ENCODE measurements around the gene PSD2. TPM values are rescaled to one million over a fixed set of nuclear protein-coding genes. Genes with fewer than 3 reads are reported as not detected.

Gene PSD2
- total RNA-seq, 1 donor from 2014 or later, result not detected

DNA sequence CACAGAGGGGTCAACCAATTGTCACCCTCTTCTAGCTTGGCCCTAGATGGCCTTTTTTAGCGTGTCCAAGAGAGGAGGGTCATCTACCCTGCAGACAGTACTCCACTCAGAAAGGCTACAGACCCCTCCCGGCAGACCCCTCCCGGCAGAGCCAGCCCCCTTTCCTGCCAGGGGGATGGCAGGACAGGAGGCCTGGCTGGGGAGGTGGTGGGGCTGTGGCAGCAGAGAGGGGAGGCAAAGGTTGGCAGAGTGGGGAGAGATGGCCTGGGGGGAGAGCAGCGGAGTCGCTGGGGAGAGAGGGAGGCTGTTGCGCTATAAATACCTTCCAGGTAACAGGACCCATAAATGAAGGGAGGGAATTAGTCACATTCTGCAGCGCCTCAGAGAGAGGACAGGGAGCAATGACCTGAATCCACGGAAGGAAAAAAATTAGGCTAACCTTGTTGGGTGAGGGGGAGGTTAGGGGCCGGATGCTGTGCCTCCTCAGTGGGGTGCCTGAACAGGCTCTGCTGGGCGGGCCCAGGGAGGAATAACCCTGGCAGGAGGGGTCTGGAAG, 32.9 kb upstream of the PSD2 start:
- DNase-seq (ENCODE audit: missing footprints), result no peak
- ATAC-seq, result no peak
- intact Hi-C loops (cut with DNase I), result no loop called here

DNA sequence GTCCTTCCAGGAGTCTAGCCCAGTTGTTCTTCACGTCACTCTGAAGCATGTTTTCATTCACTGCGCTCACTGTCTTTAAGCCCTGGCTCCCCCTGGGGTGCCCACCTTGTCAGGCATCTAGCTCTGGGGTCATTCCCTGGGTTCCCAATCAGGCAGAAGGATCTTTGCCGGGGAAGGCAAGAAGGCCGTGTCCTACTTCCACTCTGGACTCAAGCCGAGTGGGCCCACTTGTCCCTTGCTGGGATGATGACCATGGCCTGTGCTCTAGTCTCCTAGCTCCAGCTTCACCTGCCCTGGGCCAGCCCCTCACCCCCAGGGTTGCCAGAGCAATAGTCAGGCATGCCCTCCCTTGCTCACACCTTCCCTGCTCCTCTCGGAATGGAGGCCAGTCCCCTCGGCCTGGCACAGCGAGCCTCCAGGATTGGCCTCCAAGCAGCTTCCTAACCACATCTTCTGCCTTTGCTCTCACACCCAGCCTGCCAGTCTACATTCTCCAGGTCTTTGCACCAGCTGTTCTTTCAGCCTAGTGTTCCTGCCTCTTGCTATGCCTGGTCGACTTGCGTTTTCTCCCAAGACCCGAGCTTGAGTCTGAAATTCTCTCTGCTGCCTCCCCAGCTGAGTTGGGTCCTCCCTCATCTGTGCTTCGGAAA, 32.2 kb upstream of the PSD2 start:
- DNase-seq (ENCODE audit: missing footprints) (no peak), ATAC-seq (no peak)
- intact Hi-C loops (cut with DNase I), result no loop called here

DNA sequence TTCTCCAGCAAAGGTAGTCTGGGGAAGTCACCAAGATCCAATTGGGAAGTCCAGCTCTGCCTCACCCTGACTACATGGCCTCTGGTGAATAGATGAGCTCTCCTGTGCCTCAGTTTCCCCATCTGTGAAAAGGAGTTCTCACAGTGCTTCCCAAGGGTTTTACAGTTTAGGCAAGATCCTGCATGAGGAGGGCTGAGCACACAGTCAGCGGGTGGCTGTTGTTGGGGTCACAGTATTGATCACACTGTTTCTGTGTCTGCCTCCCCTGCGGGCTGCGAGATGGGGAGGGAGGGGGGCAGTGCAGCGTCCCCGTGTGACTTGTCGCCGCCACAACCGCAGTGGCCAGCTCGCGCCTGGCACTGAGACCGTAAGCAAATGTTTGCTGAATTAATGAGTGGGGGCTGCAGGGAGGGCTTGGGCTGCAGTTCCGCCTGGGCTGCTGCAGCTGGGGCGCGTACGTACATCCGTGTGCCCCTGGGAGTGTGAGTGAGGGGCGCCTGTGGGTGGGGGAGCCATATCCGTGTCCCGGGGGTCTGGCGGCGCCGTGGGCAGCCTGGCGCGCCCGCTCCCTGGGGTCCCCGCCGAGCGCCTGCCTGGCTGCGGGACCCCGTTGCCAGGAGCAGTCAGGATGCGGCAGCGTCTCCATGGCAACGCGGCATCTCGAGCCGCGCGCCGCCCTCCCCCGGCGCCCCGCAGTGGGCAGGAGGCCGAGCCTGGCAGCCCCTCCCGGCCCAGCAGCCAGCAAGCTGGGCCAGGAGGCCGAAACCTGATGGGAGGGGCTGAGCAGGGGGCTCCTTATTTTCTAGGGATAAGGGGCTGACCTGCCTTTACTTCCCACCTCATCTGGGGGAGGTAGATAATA, 31.4 kb upstream of the PSD2 start:
- intact Hi-C loops (cut with DNase I), result no loop called here
- no peak for ATAC-seq
- DNase-seq (ENCODE audit: missing footprints), result no peak

DNA sequence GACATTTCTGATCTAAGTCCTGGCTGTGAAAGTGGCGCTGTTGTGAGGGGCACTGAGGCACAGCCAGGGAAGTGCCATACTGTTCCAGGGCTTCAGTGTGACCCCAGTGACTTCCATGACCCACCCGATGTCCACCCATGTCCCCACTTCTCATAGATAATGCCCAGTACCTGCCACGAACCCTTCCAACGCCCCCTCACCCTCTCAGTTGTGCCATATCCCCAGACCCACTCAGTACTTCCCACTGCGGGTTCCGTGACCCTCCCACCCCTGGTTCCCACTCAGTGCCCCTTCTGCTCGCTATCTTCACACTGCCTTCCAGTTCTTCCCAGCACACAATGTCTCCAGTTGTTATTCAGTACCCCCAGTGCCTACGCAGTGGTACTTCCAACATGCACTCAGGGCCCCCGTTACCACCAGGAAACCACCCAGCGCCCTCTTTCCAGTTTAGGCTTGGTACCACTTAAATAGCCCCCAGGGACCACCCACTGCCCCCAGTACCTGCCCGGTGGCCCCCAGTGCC, 30.7 kb upstream of the PSD2 start:
- ATAC-seq (no peak), DNase-seq (ENCODE audit: missing footprints) (no peak)
- intact Hi-C loops (cut with DNase I), result loop anchor here (1.0 to 5.0 kb wide), 3 partner anchors 53 to 130 kb away; no protein-coding TSS in a partner anchor

DNA sequence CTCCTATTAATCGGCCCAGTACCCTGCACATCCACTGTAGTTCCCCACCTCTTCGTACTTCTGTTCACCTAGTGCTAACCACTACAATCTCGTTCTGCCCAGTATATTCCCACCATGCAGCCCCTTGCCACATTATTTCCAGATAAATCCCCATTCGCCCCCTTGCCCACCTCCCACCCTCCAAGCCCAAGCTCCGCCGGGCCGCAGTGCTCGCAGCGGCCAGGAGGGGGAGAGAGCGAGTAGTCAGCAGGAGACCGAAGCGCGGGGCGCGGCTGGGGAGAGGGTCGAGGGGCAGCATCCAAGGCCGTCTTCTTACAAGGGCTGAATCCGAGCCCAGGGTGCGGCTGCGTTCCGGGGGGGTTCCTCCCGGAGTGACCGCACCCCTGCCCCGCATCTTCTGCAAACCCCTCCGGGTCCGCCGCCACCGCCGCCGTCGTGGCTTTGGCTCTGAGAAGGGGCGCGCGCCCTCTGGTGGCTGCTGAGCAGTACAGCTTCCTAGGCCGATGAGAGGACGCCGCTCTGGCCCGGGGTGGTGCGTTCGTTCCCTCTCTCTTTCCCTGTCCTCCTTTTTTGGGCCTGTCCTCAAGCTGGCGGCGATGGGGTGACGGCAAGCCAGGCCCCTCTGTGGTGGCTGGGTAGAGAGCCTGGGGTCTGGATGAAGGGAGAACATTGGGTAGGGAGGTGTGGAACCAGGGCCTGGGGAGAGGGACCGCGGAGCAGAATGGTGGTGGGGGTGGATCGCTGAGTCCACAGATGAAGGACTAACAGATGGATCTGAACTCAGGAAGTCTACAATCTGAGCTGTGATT, 30.0 kb upstream of the PSD2 start:
- ATAC-seq, result peak; percentile 88
- DNase-seq (ENCODE audit: missing footprints), result peak; percentile 94
- intact Hi-C loops (cut with DNase I), result loop anchor here (1.0 to 5.0 kb wide), 3 partner anchors 53 to 130 kb away; no protein-coding TSS in a partner anchor

DNA sequence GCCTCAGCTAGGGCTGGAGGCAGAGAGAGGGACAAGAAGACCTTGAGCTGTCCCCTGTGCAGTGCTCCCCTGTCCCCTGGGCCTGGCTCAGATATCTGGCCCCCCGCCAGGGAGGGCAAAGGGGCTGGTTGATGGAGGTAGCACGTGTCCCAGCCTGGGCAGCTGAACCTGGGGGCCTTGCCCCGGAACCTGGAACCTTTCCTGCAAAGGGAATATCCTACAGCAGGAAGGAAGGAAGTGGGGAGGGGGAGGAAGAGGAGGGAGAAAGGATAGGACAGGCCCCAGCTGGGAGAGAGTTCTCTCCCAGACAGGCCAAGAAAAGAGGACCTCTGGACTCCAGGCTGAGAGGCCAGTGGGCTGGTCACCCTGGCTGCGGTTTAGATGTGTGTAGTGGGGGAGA, 27.6 kb upstream of the PSD2 start:
- DNase-seq (ENCODE audit: missing footprints), result peak; percentile 68
- ATAC-seq, result no peak
- intact Hi-C loops (cut with DNase I), result loop anchor here (5.0 kb wide), 2 partner anchors 56 to 71 kb away; no protein-coding TSS in a partner anchor

DNA sequence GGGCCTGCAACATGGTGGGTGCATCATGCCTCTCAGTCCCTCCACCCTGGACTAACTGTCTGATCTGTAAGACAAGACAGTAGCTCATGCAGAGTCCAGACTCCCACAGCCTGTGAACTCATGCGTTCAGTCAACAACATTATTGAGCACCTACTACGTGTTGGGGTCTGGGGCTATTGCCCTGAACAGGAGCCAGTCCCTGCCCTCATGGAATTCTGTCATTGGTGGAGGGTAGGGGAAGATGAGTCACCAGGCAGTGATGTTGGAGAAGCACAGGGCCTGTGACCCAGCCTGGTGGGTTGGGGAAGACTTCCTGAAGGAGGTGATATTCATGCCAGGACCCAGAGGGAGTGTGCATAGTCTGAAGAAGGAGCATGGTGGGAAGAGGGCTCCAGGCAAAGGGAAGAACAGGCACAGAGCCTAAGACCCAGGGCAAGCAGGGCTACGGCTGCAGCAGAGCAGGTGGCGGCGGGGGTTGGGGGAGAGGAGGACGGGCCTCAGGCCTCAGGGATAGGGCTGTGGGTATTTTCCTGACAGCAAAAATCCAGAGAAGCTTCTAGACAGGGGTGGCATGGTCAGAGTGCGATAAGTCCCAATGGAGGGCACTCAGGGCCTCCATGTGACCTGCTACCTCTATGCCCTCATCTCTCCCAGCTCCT, 26.7 kb upstream of the PSD2 start:
- intact Hi-C loops (cut with DNase I), result loop anchor here (5.0 kb wide), 2 partner anchors 57 to 72 kb away; no protein-coding TSS in a partner anchor
- DNase-seq (ENCODE audit: missing footprints) (no peak), ATAC-seq (no peak)

DNA sequence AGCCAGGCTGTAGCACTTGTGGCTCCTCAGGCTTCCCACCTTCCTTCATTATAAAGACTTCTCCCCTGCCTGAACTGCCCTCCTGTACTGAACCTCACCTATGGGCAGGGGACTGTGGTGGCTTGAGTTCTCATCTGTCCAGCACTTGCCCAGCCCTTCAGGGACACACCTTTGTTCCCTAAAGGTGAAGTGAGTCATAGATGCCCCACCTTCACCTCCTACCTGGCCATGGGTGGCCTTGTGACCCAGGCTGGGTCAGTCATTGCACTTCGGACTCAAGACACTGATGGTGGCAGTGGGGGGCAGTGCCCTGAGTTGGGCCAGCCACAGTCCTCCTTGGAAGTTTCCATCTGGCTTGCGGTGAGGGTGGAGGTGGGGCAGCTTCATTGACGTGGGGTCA, 26.1 kb upstream of the PSD2 start:
- DNase-seq (ENCODE audit: missing footprints), result no peak
- ATAC-seq, result no peak
- intact Hi-C loops (cut with DNase I), result loop anchor here (5.0 kb wide), 2 partner anchors 57 to 72 kb away; no protein-coding TSS in a partner anchor

DNA sequence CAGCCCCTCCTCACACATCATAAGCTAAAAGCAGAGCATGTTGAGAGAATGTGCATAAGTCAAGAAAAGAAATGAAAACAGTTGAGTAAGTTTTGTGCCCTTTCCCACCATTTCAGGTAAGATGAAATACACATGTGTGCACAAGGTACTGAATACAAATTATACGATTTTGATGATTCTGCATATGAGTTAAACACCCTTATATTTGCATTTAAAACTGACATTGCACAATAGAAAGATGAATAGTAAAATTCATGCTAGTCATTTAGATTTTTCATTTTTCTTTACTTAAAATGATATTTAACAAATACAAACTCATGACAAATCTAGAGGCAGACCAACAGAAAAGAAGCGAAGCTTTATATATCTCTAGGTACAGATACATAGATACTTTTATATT, 24.9 kb upstream of the PSD2 start:
- intact Hi-C loops (cut with DNase I), result no loop called here
- DNase-seq (ENCODE audit: missing footprints) (no peak), ATAC-seq (no peak)

DNA sequence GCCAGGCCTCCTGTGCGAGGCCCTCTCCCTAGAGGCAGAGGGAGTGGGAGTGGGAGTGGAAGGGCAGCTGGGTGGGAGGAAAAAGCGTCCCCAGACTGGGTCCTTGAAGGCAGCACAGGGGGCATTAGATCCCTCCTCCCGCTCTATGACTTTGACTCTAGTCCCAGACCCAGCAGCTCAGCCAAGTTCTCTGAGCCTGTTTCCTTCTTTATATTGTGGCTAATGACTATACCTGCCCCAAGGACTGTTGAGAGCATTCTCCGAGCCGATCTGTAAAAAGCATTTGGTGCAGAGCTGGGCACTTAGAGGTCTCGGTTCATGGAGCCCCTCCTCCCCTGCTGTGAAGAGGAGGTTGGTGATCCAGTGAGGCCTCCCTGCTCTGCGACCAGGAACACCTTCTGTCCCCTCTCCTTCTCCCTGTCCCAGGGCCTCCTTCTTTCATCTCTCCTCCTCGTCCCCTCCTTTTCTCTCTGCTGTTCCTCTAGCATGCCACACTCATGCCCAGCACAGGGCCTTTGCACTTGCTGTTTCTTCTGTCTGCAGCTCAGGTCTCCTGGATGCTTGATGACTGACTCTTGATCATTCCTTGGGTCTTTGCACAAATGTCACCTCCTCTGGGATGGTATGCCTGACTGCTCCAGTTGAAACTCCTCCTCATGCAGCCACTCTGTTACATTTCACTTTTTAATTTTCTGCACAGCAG, 23.4 kb upstream of the PSD2 start:
- no peak for ATAC-seq
- intact Hi-C loops (cut with DNase I), result no loop called here

DNA sequence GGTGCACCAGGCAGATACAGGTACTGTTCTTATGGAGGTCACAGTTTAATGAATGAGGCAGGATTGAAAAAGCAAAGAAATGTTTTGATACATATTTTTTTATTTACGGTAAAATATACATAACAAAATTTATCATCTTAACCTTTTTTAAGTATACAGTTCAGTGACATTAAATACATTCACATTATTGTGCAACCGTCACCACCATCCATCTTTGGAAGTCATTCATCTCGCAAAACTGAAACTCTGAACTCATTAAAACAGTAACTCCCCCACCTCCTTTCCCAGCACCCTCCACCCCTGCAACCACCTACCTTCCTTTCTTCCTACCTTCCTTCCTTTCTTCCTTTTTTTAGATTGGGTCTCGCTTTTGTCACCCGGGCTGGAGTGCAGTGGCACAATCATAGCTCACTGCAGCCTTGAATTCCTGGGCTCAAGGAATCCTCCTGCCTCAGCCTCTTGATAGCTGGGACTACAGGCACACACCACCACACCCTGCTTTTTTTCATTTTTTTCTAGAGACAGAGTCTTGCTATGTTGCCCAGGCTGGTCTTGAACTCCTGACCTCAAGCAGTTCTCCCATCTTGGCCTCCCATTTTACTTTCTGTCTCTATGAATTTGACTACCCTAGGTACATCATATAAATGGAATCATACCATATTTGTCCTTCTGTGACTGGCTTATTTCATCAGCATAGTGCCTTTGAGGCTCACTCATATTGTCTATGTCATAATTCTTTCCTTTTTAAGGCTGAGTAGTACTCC, 22.5 kb upstream of the PSD2 start:
- intact Hi-C loops (cut with DNase I), result no loop called here
- ATAC-seq (no peak), DNase-seq (ENCODE audit: missing footprints) (no peak)

More for the DNA sequence above, 23.4 kb upstream of the PSD2 start:
- no peak for DNase-seq (ENCODE audit: missing footprints)

DNA sequence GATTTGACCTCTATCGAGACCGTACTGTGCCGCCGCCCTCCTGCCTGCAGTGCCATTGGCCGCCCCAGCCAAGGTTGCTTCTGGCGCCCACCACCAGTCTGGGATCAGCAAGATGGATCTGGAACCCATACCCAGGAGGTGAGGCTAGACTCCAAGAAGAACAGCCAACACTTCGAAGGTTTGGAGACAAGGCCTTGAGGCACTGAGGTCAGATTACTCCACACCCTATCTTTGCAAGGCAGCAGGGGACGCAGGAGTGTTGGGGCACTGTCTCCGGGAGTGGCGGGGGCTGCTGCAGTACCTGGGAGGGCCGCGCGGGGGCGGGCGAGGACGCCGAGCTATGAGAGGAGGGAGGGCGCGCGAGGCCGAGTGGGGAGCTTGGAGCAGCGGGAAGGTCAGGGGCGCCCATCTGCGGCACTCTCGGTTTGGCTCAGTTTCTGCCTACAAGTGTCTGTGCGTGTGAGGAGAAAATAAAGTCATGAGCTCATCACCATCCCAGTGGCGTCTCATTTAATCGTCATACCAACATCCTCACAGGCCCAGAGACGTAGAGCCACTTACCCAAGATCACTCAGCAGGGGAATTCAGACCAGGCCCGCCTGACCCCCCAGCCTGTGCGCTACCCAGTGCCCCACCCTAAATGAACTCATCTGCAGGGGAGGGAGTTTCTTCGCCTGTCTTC, 20.5 kb upstream of the PSD2 start:
- intact Hi-C loops (cut with DNase I), result no loop called here
- DNase-seq (ENCODE audit: missing footprints), result peak; percentile 92
- peak; percentile 82 for ATAC-seq

DNA sequence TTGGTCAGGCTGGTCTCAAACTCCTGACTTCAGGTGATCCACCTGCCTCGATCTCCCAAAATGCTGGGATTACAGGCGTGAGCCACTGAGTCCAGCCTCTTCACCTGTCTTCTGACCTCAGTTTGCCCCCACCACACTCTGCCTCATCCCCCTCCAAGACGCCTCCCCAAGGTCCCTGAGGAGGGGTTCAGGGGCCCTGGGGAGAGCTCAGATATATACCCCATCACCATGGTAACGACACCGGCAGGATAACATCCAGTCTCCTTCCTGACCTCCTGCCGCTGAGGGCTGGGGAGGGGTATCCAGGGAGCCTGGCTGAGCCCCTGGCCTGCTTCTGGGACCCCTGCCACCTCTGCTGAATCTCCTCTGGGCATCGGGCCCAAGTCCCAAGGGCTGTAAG, 19.7 kb upstream of the PSD2 start:
- no peak for ATAC-seq
- intact Hi-C loops (cut with DNase I), result no loop called here
- DNase-seq (ENCODE audit: missing footprints), result peak; percentile 64

DNA sequence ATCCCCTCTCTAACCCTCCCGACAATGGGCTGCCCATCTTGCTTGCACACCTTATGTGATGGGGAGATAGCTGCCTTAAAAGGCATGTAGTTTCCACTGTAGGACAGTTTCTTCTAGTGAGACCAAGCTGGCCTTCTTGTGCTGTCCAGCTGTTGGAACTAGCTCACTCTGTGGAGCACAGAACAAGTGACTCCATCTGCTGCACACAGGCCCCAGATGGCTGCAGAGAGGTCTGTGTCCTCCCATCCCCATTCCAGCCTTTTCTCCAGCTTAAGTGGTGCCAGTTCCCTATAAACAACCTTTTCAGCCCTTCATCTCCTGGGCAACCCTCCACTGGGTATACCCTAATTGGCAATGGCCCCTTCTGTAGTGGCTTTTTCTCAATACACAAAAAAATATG, 18.7 kb upstream of the PSD2 start:
- intact Hi-C loops (cut with DNase I), result no loop called here
- no peak for ATAC-seq
- no peak for DNase-seq (ENCODE audit: missing footprints)

DNA sequence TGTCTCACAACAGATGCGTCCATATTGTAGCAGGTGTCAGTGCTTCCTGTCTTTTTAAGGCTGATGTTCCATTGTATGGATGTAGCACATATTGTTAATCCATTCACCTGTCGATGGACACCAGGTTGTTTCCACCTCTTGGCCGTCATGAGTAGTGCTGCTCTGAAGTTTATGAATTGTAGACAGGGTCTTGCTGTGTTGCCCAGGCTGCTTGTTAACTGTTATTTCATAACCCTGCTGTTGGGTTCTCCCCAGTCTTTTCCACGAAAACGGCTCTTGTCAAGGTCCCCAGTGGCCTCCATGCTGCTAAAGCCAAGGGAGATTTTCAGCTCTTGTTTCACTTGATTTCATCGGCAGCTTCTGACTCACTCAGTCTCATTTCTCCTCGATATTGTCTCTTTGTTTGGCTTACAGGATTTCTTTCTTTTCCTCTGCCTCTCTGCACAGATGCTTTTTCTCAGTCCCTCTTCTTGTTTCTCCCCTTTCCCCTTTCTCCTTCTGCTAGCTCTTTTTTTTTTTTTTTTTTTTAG, 12.1 kb upstream of the PSD2 start:
- intact Hi-C loops (cut with DNase I), result no loop called here
- no peak for ATAC-seq
- no peak for DNase-seq (ENCODE audit: missing footprints)

DNA sequence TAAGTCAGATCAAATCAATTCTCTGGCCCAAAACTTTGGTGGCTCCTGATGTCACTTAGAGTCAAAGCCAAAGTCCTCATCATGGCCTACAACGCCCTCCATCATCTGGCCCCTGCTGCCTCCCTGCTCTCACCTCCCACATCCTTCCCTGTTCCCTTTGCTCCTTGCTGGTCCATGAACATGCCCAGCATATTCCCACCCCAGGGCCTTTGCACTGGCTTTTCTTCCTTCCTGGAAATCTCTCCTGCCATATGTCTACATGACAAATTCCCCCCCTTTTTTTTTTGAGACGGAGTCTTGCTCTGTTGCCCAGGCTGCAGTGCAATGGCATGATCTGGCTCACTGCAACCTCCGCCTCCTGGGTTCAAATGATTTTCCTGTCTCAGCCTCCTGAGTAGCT, 11.1 kb upstream of the PSD2 start:
- intact Hi-C loops (cut with DNase I), result no loop called here
- DNase-seq (ENCODE audit: missing footprints), result no peak
- no peak for ATAC-seq
